Measurements from ENCODE around the gene VDAC2.

VDAC2 gene

GRCh38 chr10:75202321-75203045 is 8.1 kb upstream of the VDAC2 start (continued):
- 0 out of 2 replicates have a peak, but pooled peaks have one; percentile 47 for TF ChIP-seq ZNF223 (tag by site-specific recombination; IDR thresholded peaks at IDR 0.05)
- TF ChIP-seq ZNF16 (tag by site-specific recombination; IDR thresholded peaks at IDR 0.05; ENCODE audit: low read depth): no peak
- TF ChIP-seq SP7 (tag by site-specific recombination; IDR thresholded peaks at IDR 0.05): peak; percentile 33; the same call in 1 of the 2 replicates
- peak; percentile 58 for TF ChIP-seq ZBTB48 (tag by site-specific recombination; IDR thresholded peaks at IDR 0.05)
- no peak for TF ChIP-seq ZNF529 (tag by site-specific recombination; IDR thresholded peaks at IDR 0.05; ENCODE audit: insufficient replicate concordance)
- peak; percentile 45; the same call in 1 of the 2 replicates for TF ChIP-seq ZNF629 (tag by site-specific recombination; IDR thresholded peaks at IDR 0.05)
- no peak for TF ChIP-seq KLF8 (tag by site-specific recombination; IDR thresholded peaks at IDR 0.05)
- no peak for TF ChIP-seq ZNF658 (tag by site-specific recombination; IDR thresholded peaks at IDR 0.05)
- TF ChIP-seq RBAK (tag by site-specific recombination; IDR thresholded peaks at IDR 0.05): no peak
- no peak for TF ChIP-seq ZNF394 (tag by site-specific recombination; IDR thresholded peaks at IDR 0.05; ENCODE audit: borderline replicate concordance)
- no peak for TF ChIP-seq ZBTB11 (tag by site-specific recombination; conservative IDR thresholded peaks at IDR 0.05; ENCODE audit: low read depth)
- TF ChIP-seq KLF17 (tag by site-specific recombination; IDR thresholded peaks at IDR 0.05): no peak; the same call in 1 of the 2 replicates
- TF ChIP-seq ZNF654 (tag by site-specific recombination; IDR thresholded peaks at IDR 0.05; ENCODE audit: low read depth): no peak
- TF ChIP-seq YY1 (tag by site-specific recombination; IDR thresholded peaks at IDR 0.05): no peak
- TF ChIP-seq ZNF354C (tag by site-specific recombination; IDR thresholded peaks at IDR 0.05; ENCODE audit: borderline replicate concordance, low read depth): no peak
- no peak for TF ChIP-seq REST (tag by site-specific recombination; IDR thresholded peaks at IDR 0.05)
- no peak for TF ChIP-seq ZNF791 (tag by site-specific recombination; IDR thresholded peaks at IDR 0.05)
- no peak for TF ChIP-seq ZNF366 (tag by site-specific recombination; conservative IDR thresholded peaks at IDR 0.05)
- no peak for TF ChIP-seq ZNF274 (IDR thresholded peaks at IDR 0.05; ENCODE audit: low read length)
- TF ChIP-seq ZNF274 (tag by site-specific recombination; IDR thresholded peaks at IDR 0.05; ENCODE audit: borderline replicate concordance): no peak
- TF ChIP-seq PATZ1 (tag by site-specific recombination; IDR thresholded peaks at IDR 0.05): peak; percentile 40; the same call in 1 of the 2 replicates
- TF ChIP-seq SP3 (tag by site-specific recombination; IDR thresholded peaks at IDR 0.05): peak; percentile 29; the same call in 1 of the 2 replicates
- TF ChIP-seq ZNF10 (tag by site-specific recombination; IDR thresholded peaks at IDR 0.05): no peak
- no peak for TF ChIP-seq BCL11A (tag by site-specific recombination; IDR thresholded peaks at IDR 0.05; ENCODE audit: low read depth)
